Measurements from ENCODE around the gene MLH1. TPM values are rescaled to one million over a fixed set of nuclear protein-coding genes. Genes with fewer than 3 reads are reported as not detected.

The MLH1 gene
- polyA plus RNA-seq, 1 of the 3 experiments (the other 2 are of a cell fraction): 24.0 TPM

GRCh38 chr3:37016903-37017302, 23.6 kb downstream of the MLH1 start:
- Histone ChIP-seq H3K4me2 (no peak overlapping the region), H3K27me3 (ENCODE audit: insufficient read depth) (no peaks in the 10 kb centered on the region), H3K27ac (ENCODE audit: low read depth in 2 of 2, low read length in 1 of 2) (no peak overlapping the region), H3K4me1 (ENCODE audit: control insufficient read depth in 1 of 2, insufficient read depth in 2 of 2, low read depth in 1 of 2, low read length in 1 of 2) (no peaks in the 10 kb centered on the region), H3K9me3 (no peaks in the 10 kb centered on the region), H2AFZ (ENCODE audit: low read depth) (no peak overlapping the region), H3K36me3 (replicated peaks in 1 of 2; ENCODE audit: control insufficient read depth in 1 of 2, insufficient read depth in 2 of 2, low read length in 1 of 2) (peaks cover 59 to 77% of the 10 kb centered on the region in 2 experiments), H3K4me3 (ENCODE audit: low read depth in 2 of 2, low read length in 1 of 2) (no peak overlapping the region), H3K9me2 (no peaks in the 10 kb centered on the region), H3K79me2 (ENCODE audit: insufficient read depth) (no peaks in the 10 kb centered on the region), H3F3A (replicated peaks; ENCODE audit: insufficient read depth) (peaks cover 4% of the 10 kb centered on the region), H3K9ac (no peak overlapping the region), H4K20me1 (ENCODE audit: insufficient read depth) (no peaks in the 10 kb centered on the region)
- 96% methylated on average over 8 of the region's 8 CpGs for WGBS (ENCODE audit: low lambda C conversion rate)
- POLR2A ChIA-PET: no interaction called here
- TF ChIP-seq RFX5 (IDR thresholded peaks at IDR 0.05; ENCODE audit: low read length) (no peak), YY1 (IDR thresholded peaks at IDR 0.05; ENCODE audit: low read depth) (no peak), FOXM1 (IDR thresholded peaks at IDR 0.05; ENCODE audit: low read depth) (no peak), FOXJ3 (CRISPR knock-in tag; IDR thresholded peaks at IDR 0.05) (no peak), EP300 (IDR thresholded peaks at IDR 0.05; ENCODE audit: borderline replicate concordance in 1 of 2, low read depth in 1 of 2, low read length in 1 of 2) (no peak), RAD21 (IDR thresholded peaks at IDR 0.05; ENCODE audit: low read length) (no peak), SMC3 (IDR thresholded peaks at IDR 0.05; ENCODE audit: low read depth, low read length) (no peak), SIN3A (IDR thresholded peaks at IDR 0.05; ENCODE audit: borderline replicate concordance, low read depth, low read length) (no peak), RXRA (IDR thresholded peaks at IDR 0.05; ENCODE audit: borderline replicate concordance, low read depth) (no peak), TAF1 (IDR thresholded peaks at IDR 0.05; ENCODE audit: borderline replicate concordance, low read depth, low read length) (no peak)
- TF ChIP-seq, protein P1, sequence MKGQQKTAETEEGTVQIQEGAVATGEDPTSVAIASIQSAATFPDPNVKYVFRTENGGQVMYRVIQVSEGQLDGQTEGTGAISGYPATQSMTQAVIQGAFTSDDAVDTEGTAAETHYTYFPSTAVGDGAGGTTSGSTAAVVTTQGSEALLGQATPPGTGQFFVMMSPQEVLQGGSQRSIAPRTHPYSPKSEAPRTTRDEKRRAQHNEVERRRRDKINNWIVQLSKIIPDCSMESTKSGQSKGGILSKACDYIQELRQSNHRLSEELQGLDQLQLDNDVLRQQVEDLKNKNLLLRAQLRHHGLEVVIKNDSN (IDR thresholded peaks at IDR 0.05; ENCODE audit: borderline replicate concordance, low read depth): no peak
- TF ChIP-seq, protein P2, sequence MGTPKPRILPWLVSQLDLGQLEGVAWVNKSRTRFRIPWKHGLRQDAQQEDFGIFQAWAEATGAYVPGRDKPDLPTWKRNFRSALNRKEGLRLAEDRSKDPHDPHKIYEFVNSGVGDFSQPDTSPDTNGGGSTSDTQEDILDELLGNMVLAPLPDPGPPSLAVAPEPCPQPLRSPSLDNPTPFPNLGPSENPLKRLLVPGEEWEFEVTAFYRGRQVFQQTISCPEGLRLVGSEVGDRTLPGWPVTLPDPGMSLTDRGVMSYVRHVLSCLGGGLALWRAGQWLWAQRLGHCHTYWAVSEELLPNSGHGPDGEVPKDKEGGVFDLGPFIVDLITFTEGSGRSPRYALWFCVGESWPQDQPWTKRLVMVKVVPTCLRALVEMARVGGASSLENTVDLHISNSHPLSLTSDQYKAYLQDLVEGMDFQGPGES (IDR thresholded peaks at IDR 0.05; ENCODE audit: low read depth, low read length): no peak
- DNase-seq: no peak
- CTCF ChIA-PET: no interaction called here

DNA sequence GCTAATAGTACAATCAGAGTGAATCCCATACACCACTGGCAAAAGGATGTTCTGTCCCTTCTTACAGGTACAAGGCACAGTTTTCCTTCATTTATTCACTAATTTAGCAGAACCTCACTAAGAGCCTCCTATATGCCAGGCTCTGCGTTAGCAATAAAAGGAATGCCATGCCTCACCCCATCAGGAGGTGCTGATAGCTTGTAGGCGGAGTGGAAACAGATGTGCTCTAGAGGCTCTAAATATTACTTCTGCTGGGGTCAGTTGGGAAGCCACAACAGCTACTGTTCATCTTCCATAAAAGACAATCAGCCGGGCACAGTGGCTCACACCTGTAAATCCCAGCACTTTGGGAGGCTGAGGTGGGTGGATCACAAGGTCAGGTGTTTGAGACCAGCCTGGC, 24.4 kb downstream of the MLH1 start:
- H3K27ac ChIP-seq (ENCODE audit: low read depth in 2 of 2, low read length in 1 of 2): no peak overlapping the region
- no peaks in the 10 kb centered on the region for H3K9me3 ChIP-seq
- peaks cover 51 to 77% of the 10 kb centered on the region in 2 experiments for H3K36me3 ChIP-seq (replicated peaks in 1 of 2; ENCODE audit: control insufficient read depth in 1 of 2, insufficient read depth in 2 of 2, low read length in 1 of 2)
- no peaks in the 10 kb centered on the region for H4K20me1 ChIP-seq (ENCODE audit: insufficient read depth)
- H3K9ac ChIP-seq: no peak overlapping the region
- H3F3A ChIP-seq (replicated peaks; ENCODE audit: insufficient read depth): peaks cover 4% of the 10 kb centered on the region
- H3K79me2 ChIP-seq (ENCODE audit: insufficient read depth): no peaks in the 10 kb centered on the region
- H3K27me3 ChIP-seq (ENCODE audit: insufficient read depth): no peaks in the 10 kb centered on the region
- H3K4me2 ChIP-seq: no peak overlapping the region
- H3K9me2 ChIP-seq: no peaks in the 10 kb centered on the region
- POLR2A ChIA-PET: no interaction called here
- H3K4me1 ChIP-seq (ENCODE audit: control insufficient read depth in 1 of 2, insufficient read depth in 2 of 2, low read depth in 1 of 2, low read length in 1 of 2): no peaks in the 10 kb centered on the region
- CTCF ChIA-PET: no interaction called here
- no peak for DNase-seq
- H2AFZ ChIP-seq (ENCODE audit: low read depth): no peak overlapping the region
- TF ChIP-seq TEAD4 (IDR thresholded peaks at IDR 0.05; ENCODE audit: borderline replicate concordance, insufficient read depth) (no peak), GABPA (IDR thresholded peaks at IDR 0.05; ENCODE audit: low read depth) (no peak), USF2 (IDR thresholded peaks at IDR 0.05; ENCODE audit: borderline replicate concordance, low read depth, low read length) (no peak)
- TF ChIP-seq, protein P1 (IDR thresholded peaks at IDR 0.05; ENCODE audit: borderline replicate concordance, low read depth): no peak
- TF ChIP-seq, protein P3, sequence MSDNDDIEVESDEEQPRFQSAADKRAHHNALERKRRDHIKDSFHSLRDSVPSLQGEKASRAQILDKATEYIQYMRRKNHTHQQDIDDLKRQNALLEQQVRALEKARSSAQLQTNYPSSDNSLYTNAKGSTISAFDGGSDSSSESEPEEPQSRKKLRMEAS (IDR thresholded peaks at IDR 0.05; ENCODE audit: low read depth): no peak
- WGBS (ENCODE audit: low lambda C conversion rate): 96% methylated on average over 3 of the region's 3 CpGs
- H3K4me3 ChIP-seq (ENCODE audit: low read depth in 2 of 2, low read length in 1 of 2): no peak overlapping the region
